ENCODE results near the gene MAP3K4. TPM values are rescaled to one million over a fixed set of nuclear protein-coding genes. Genes with fewer than 3 reads are reported as not detected.

The MAP3K4 gene
- total RNA-seq, 1 donor from 2014 or later = 41.2 TPM

- TF ChIP-seq CTCF (IDR thresholded peaks at IDR 0.05; ENCODE audit: unreplicated experiment) = no peak
- H3K9me3 Mint-ChIP-seq (ENCODE audit: unreplicated experiment) = no peaks in the 10 kb centered on the region
- no peak for DNase-seq (ENCODE audit: low spot score)
- no peak overlapping the region for H3K4me3 Mint-ChIP-seq (ENCODE audit: unreplicated experiment)
- H3K4me1 Mint-ChIP-seq (ENCODE audit: unreplicated experiment) = no peaks in the 10 kb centered on the region
- peaks cover 6% of the 10 kb centered on the region for H3K27me3 Mint-ChIP-seq (ENCODE audit: unreplicated experiment)
- peaks cover 42% of the 10 kb centered on the region for H3K36me3 Mint-ChIP-seq (ENCODE audit: low read depth, unreplicated experiment)
- H3K27ac Mint-ChIP-seq (ENCODE audit: unreplicated experiment) = no peak overlapping the region
Observed at GRCh38 chr6:161152527-161152862, 160.9 kb downstream of the MAP3K4 start.

GRCh38 chr6:161152907-161153662 is 161.5 kb downstream of the MAP3K4 start:
- DNase-seq (ENCODE audit: low spot score) = no peak
- H3K9me3 Mint-ChIP-seq (ENCODE audit: unreplicated experiment) = no peaks in the 10 kb centered on the region
- H3K27me3 Mint-ChIP-seq (ENCODE audit: unreplicated experiment) = peaks cover 6% of the 10 kb centered on the region
- H3K36me3 Mint-ChIP-seq (ENCODE audit: low read depth, unreplicated experiment) = peaks cover 43% of the 10 kb centered on the region
- no peaks in the 10 kb centered on the region for H3K4me1 Mint-ChIP-seq (ENCODE audit: unreplicated experiment)
- no peak for TF ChIP-seq CTCF (IDR thresholded peaks at IDR 0.05; ENCODE audit: unreplicated experiment)
- no peak overlapping the region for H3K27ac Mint-ChIP-seq (ENCODE audit: unreplicated experiment)
- H3K4me3 Mint-ChIP-seq (ENCODE audit: unreplicated experiment) = no peak overlapping the region

- H3K27ac Mint-ChIP-seq (ENCODE audit: unreplicated experiment) = no peak overlapping the region
Observed at GRCh38 chr6:161153725-161154124, 162.2 kb downstream of the MAP3K4 start.

GRCh38 chr6:161154796-161155335 is 163.3 kb downstream of the MAP3K4 start:
- no peak for DNase-seq (ENCODE audit: low spot score)
- H3K4me1 Mint-ChIP-seq (ENCODE audit: unreplicated experiment) = no peaks in the 10 kb centered on the region
- H3K27ac Mint-ChIP-seq (ENCODE audit: unreplicated experiment) = no peak overlapping the region
- H3K36me3 Mint-ChIP-seq (ENCODE audit: low read depth, unreplicated experiment) = peaks cover 38% of the 10 kb centered on the region
- H3K4me3 Mint-ChIP-seq (ENCODE audit: unreplicated experiment) = no peak overlapping the region
- no peak for TF ChIP-seq CTCF (IDR thresholded peaks at IDR 0.05; ENCODE audit: unreplicated experiment)
- H3K27me3 Mint-ChIP-seq (ENCODE audit: unreplicated experiment) = peaks cover 6% of the 10 kb centered on the region
- no peaks in the 10 kb centered on the region for H3K9me3 Mint-ChIP-seq (ENCODE audit: unreplicated experiment)

More at GRCh38 chr6:161153725-161154124, 162.2 kb downstream of the MAP3K4 start:
- TF ChIP-seq CTCF (IDR thresholded peaks at IDR 0.05; ENCODE audit: unreplicated experiment) = no peak
- Mint-ChIP-seq H3K27me3 (ENCODE audit: unreplicated experiment) (peaks cover 6% of the 10 kb centered on the region), H3K4me3 (ENCODE audit: unreplicated experiment) (no peak overlapping the region), H3K4me1 (ENCODE audit: unreplicated experiment) (no peaks in the 10 kb centered on the region), H3K36me3 (ENCODE audit: low read depth, unreplicated experiment) (peaks cover 42% of the 10 kb centered on the region), H3K9me3 (ENCODE audit: unreplicated experiment) (no peaks in the 10 kb centered on the region)
- DNase-seq (ENCODE audit: low spot score) = no peak

- Mint-ChIP-seq H3K4me1 (ENCODE audit: unreplicated experiment) (no peaks in the 10 kb centered on the region), H3K4me3 (ENCODE audit: unreplicated experiment) (no peak overlapping the region), H3K27ac (ENCODE audit: unreplicated experiment) (no peak overlapping the region), H3K36me3 (ENCODE audit: low read depth, unreplicated experiment) (peaks cover 48% of the 10 kb centered on the region), H3K27me3 (ENCODE audit: unreplicated experiment) (peaks cover 13% of the 10 kb centered on the region), H3K9me3 (ENCODE audit: unreplicated experiment) (no peaks in the 10 kb centered on the region)
- no peak for TF ChIP-seq CTCF (IDR thresholded peaks at IDR 0.05; ENCODE audit: unreplicated experiment)
- no peak for DNase-seq (ENCODE audit: low spot score)
Observed at GRCh38 chr6:161161121-161161520, 169.6 kb downstream of the MAP3K4 start.
